Choroid plexus epithelial cell (primary cell): ENCODE measurements around the gene IDH1.

ENCODE experiments used
- DNase-seq: peaks from one replicate; pipeline ENCODE4 v3.0.0-alpha.2; 2010; ENCODE audit warnings: low read depth
- H3K4me3 ChIP-seq: 2 replicates; pipeline ENCODE4 v1.5.1; 2011; ENCODE audit warnings: low read depth, mild to moderate bottlenecking, control low read depth, low read length, moderate library complexity
- TF ChIP-seq, protein P1 (sequence below): conservative IDR thresholded peaks from 2 replicates; pipeline ENCODE4 v1.5.1; 2011; ENCODE audit warnings: low read depth, mild to moderate bottlenecking, control low read depth, inconsistent platforms, low read length, moderate library complexity

Gene IDH1

DNA sequence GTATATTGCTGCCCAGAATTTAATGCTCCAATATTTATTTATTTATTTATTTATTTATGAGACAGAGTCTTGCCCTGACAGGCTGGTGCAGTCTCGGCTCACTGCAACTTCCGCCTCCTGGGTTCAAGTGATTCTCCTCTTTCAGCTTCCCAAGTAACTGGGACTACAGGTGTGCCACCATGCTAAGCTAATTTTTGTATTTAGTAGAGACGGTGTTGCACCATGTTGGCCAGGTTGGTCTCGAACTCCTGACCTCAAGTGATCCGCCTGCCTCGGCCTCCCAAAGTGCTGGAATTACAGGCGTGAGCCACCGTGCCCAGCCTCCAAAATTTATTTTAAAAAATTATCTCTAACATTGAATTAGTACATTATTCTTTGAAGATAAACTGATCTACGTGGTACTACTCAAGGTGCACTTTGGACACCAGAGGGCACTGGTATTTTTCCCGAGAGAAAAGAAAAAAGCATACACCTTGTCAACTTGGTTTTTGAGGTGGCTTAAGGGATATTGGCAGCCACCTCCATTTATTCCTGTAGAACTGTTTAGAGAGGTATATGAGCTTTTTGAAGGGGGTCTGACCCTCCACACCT, 1.4 kb upstream of the IDH1 start:
- peak; percentile 27 for DNase-seq
- TF ChIP-seq, protein P1, sequence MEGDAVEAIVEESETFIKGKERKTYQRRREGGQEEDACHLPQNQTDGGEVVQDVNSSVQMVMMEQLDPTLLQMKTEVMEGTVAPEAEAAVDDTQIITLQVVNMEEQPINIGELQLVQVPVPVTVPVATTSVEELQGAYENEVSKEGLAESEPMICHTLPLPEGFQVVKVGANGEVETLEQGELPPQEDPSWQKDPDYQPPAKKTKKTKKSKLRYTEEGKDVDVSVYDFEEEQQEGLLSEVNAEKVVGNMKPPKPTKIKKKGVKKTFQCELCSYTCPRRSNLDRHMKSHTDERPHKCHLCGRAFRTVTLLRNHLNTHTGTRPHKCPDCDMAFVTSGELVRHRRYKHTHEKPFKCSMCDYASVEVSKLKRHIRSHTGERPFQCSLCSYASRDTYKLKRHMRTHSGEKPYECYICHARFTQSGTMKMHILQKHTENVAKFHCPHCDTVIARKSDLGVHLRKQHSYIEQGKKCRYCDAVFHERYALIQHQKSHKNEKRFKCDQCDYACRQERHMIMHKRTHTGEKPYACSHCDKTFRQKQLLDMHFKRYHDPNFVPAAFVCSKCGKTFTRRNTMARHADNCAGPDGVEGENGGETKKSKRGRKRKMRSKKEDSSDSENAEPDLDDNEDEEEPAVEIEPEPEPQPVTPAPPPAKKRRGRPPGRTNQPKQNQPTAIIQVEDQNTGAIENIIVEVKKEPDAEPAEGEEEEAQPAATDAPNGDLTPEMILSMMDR, result peak; percentile 33
- H3K4me3 ChIP-seq, result no peak overlapping the region

DNA sequence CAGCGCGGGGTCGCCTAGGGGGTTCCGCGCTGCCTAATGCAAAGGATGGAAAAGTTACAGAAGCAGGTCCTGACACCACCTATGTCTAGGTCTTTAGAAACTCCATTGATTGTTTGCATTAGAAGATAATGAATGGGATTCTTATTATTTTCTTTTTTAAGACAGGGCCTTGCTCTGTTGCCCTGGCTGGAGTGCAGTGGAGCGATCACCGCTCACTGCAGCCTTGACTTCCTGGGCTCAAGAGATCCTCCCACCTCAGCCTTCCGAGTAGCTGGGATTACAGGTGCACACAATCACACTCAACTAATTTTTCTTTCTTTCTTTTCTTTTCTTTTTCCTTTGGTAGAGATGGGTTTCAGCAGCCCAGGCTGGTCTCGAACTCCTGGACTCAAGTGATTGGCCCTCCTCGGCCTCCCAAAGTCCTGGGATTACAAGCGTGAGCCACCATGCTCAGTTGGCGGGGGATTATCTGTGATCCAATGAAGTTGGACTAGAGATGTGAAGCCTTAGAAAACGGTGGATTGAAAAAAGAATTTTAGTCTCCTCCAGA, 761 bp upstream of the IDH1 start:
- peak overlapping the region; percentile 92 for H3K4me3 ChIP-seq

DNA sequence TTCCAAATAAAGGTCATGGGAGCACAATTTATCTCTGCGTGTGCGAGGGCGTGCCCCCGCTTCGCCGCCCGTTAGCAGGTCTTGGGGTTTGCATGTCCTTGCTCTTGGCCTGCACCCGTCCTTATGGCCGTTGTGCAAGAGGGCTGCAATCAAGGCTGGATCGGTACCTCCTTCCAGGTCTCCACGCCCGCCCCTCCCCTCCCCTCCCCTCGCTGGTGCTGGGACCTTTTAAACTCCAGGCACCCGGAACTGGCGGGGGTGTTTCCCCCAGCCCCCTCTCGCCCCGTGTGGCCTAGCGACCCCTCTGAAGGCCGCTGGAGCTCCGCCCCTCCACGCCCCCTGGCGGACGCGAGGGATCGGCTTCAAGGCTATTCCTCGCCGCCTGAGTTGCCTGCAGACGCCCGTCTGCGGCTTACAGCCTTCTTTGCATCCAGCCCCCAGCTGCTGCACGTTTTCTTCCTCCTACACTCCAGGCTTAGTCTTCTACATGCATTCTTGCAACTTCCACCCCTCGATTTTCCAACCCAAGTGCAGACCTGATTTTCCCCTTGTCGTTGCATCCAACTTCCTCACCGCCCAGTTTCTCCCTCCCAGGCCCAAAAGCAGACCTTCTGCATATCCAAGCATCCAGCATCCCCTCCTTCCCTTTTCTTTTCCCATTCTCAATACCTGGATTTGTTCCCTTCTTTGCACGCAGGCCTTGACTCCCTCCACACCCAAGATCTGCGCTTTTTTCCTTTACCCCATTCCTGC, 577 bp downstream of the IDH1 start:
- TF ChIP-seq, protein P1, result peak; percentile 87
- DNase-seq, result peak; percentile 83
- H3K4me3 ChIP-seq, result peak overlapping the region; percentile 92

More for the DNA sequence above, 761 bp upstream of the IDH1 start:
- DNase-seq, result no peak
- TF ChIP-seq, protein P1, result no peak

DNA sequence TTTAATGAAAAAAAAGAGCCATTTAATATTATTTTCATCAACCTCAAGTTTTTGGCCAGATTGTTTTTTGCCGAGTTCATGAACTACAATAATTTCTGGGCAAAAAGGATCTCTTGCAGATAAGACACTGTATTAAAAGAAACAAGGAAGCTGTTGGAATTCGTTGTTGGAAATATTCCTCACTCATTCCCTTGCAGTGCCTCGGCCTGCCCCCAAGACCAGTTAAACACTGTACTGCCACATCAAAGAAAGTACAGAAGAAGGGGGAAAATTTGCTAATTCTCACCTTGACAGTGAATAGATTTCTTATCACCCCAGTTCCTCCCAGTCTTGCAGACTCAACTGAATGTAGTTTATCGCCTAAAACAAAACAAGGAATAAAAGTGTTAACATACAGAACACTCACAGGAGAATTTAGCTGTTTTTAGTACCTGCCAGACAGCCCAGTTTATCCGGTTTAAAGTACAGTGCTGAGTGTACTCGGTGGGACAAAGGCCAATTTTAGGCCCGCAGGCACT, 1.2 kb downstream of the IDH1 start:
- TF ChIP-seq, protein P1, result no peak
- H3K4me3 ChIP-seq, result peak overlapping the region; percentile 92
- DNase-seq, result no peak

DNA sequence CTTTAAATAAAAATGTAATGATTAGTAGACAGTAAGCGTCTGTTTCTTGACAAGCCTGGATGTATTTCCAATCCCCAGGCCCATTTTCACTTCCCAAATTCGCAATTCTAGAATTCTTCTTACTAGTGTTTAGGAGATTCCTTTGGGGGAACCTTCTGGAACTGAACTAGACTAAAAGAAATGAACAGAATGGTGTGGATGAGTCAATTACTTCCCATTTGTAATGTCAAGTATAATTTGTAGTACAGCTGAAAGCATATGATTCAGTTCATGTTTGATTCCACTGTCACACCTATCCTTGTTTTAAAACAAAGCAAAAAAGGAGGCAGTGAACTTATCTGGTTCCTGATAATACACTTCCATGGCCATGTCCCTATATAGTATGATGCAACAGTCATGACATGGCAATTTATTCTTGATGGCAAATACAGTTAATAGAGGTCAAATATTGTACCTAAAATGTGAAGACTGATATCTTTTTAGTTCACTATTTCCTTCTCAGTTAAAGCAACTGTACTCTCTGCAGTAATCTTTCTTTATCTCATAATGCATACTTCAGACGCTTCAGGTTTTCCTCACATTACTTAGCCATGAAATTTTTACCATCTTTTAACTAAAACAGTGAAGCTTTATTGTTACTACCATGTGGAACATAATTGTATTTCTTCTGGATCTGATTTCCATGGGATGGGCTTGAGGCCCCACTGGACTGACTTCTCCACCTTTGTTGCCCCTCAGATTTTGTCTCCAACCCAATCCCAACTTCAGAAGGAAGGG, 2.0 kb downstream of the IDH1 start:
- peak overlapping the region; percentile 27 for H3K4me3 ChIP-seq
- no peak for DNase-seq
- TF ChIP-seq, protein P1, result no peak

DNA sequence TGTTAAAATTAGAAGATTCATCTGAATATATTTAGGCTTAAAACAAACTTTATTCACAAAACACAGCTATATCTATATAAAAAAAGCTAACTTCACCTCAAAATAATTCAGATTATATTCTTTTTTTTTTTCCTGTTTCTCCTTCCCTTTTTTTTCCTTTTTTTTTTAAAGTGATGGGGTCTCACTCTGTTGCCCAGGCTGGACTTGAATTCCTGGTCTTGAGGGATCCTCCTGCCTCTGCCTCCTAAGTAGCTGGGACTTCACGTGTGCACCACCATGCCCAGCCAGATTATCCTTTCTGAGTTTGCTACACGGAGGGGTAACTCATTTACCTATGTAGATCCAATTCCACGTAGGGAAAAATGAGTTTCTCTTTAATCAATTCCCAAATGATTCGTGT, 3.8 kb downstream of the IDH1 start:
- TF ChIP-seq, protein P1, result no peak
- DNase-seq, result no peak
- H3K4me3 ChIP-seq, result no peak overlapping the region
